Measurements from ENCODE around the gene ZNF101.

ZNF101 gene

DNA sequence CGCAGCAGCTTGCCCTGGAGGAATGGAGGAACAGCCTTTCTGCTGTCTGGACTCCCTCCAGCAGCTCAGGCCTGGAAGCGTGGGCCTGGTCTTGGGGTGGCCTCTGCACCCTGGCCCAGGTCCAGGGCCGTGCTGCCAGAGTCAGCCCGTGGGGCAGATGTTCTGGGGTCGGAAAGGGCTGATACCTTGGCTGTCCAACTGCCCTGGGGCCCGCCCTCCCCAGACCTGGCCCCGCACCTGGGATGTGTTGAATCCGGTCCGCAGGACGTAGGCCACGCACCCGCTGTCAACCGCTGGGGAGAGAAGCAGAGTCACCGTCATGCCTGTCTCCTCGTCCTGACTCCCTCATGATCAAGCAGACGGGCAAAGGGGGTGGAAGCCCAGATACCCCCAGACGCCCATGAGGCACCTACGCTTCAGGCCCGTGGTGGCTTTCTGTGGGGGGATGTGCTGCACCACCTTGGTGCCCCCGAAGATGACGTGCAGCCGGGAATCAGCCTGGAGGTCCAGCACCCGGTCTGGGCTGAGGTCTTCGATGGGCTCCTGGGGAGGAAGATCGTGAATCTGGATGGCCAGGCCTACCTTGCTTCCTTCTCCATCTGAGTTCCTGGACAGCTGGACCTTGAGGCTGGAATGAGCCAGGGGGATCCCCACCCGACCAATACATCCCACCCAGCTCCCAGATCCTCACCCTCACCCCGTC lies 12.8 kb upstream of the ZNF101 start:
- no peak for TF ChIP-seq ZFX (IDR thresholded peaks at IDR 0.05)
- TF ChIP-seq, protein P1, sequence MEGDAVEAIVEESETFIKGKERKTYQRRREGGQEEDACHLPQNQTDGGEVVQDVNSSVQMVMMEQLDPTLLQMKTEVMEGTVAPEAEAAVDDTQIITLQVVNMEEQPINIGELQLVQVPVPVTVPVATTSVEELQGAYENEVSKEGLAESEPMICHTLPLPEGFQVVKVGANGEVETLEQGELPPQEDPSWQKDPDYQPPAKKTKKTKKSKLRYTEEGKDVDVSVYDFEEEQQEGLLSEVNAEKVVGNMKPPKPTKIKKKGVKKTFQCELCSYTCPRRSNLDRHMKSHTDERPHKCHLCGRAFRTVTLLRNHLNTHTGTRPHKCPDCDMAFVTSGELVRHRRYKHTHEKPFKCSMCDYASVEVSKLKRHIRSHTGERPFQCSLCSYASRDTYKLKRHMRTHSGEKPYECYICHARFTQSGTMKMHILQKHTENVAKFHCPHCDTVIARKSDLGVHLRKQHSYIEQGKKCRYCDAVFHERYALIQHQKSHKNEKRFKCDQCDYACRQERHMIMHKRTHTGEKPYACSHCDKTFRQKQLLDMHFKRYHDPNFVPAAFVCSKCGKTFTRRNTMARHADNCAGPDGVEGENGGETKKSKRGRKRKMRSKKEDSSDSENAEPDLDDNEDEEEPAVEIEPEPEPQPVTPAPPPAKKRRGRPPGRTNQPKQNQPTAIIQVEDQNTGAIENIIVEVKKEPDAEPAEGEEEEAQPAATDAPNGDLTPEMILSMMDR (conservative IDR thresholded peaks at IDR 0.05): no peak
- H3K27ac ChIP-seq: no peak overlapping the region

DNA sequence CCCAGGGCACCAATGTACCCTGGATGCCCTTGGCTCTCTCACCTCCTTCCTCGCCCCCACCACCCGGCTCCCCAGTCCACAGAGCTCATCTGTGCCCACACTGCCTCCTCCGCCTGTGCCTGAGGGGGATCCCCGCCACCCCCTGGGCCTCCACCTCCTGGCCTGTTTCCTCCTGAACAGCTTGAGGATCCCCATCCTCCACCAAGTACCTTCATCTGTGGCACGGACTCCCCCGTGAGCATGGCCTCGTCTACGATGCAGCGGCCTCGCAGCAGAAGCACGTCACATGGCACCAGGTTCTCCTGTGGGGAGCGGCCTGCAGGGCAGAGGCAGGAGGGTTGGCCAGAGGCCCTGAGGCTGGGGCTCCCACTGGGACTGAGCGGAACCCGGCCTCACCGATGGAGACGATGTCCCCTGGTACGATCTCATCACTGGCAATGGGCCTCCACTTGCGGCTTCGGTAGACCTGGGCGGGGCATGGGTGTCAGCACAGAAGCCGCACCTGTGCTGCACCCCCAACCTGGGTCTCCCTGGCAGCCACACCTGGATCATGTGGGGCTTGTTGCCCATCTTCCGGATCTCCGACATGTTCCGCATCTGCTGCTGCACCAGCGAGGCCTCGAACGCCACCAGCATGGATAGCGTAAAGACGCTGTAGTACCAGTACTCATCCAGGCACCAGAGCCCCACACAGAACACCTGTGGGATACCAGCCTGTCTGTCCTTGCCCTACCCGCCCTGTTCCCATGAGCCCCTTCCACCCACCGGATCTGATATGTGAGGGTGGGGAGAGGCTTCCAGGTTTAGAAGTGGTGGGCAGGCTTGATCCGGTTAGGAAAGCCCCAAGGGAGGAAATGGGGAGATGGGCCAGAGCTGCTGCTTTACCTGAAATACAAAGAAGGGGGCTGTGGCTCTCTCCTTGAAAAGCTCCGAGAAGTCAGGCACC lies 11.9 kb upstream of the ZNF101 start:
- TF ChIP-seq, protein P1 (conservative IDR thresholded peaks at IDR 0.05): no peak
- TF ChIP-seq ZFX (IDR thresholded peaks at IDR 0.05): no peak
- H3K27ac ChIP-seq: no peak overlapping the region

DNA sequence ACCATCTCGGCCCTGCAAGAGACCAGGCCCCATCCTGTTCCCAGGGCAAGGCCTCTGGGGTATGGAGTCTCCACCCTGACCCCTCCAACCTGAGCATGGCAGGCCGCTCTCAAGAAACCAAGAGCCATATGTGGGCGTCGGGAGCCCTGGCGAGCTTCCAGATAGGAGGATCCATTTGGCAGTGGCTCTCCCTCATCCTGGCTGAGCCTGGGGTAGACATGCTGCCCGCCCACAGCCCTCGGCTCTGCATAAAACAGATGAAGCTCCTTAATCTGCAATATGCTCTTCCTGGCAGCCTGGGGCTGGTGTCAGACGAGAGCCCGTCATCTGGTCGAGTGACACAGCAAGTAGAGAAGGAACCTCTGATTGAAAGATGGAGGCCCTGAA lies 11.2 kb upstream of the ZNF101 start:
- H3K27ac ChIP-seq: no peak overlapping the region
- TF ChIP-seq, protein P1 (conservative IDR thresholded peaks at IDR 0.05): no peak
- TF ChIP-seq ZFX (IDR thresholded peaks at IDR 0.05): no peak

DNA sequence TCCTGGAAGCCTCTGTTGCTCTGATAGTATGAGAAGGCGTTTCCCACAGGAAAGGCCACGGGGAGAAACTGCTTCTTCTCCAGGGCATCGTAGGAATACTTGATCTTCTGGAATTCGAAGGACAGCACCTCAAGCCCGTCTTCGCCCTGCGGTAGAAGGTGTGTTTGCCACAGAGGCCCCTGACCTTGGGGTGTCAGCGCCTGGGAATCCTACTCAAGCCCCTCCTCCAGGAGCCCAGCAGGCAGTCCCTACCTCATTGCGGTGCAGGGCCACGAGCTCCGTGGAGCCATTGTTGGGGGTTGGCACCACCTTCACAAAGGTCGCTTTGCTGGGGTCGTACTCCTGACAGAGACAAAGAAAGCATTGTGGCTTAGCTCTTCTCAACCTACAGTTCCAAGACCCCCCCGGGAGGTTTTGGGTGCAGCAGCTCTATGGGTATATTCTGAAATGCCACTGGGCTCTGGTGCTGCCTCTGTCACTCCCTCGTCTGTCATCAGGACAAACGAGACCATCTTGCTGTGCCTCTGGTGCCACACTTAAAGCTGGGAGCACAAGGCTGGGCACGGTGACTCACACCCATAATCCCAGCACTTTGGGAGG lies 8.9 kb upstream of the ZNF101 start:
- no peak for TF ChIP-seq ZFX (IDR thresholded peaks at IDR 0.05)
- TF ChIP-seq, protein P1 (conservative IDR thresholded peaks at IDR 0.05): no peak
- no peak overlapping the region for H3K27ac ChIP-seq

DNA sequence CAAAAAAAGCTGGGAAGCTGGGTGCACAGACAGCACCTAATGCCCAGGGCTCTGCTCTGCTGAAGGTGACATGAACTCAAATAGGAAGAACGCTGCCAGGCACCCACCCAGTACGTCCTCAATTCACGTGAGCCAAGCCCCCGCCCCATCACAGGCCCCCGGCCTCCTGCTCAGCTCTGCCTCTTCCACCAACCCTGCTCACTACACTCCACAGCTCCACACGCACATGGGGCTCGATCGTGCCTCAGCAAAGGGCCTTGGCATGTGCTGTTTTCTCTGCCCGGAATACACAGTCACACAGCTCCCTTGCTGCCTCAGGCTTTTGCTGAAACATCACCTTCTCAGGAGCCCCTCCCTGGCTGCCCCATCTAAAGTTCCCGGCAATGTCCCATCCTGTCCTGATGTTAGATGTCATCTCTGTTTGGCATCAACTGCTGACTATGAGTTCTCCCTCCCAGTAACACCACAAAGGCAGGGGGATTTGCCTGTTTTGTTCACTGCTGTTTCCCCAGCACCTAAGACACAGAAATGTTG lies 7.4 kb upstream of the ZNF101 start:
- H3K27ac ChIP-seq: no peak overlapping the region
- TF ChIP-seq, protein P1 (conservative IDR thresholded peaks at IDR 0.05): no peak
- TF ChIP-seq ZFX (IDR thresholded peaks at IDR 0.05): no peak

DNA sequence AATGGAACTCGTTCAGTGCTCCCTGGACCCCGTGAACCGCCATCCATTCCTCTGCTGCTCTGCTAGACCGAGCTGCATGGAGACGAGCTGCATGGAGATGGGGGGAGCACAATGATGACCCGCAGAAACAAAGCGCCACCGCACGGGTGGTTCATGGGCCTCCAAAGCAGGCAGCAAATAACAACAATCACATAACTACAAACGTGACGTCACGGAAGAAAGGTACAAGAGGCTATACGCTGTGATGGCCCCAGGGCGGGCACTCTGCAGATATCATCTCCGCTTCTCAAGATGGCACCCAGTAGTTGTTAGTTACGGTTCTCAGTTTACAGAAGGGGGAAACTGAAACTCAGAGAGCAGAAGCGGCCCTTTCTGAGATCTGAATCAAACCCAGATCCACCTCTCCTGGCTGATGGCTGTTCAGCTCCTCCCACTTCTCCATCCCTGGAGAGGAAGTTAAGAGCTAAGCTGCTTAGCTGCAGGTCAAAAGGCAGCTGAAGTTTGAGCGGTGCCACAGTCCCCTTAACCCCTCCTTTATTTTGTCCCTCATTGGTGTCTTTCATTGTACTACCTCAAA lies 6.9 kb upstream of the ZNF101 start:
- H3K27ac ChIP-seq: no peak overlapping the region
- TF ChIP-seq ZFX (IDR thresholded peaks at IDR 0.05): no peak
- TF ChIP-seq, protein P1 (conservative IDR thresholded peaks at IDR 0.05): no peak

Measured in C4-2B (cell line).